ENCODE measurements around the gene MUC5B. TPM values are rescaled to one million over a fixed set of nuclear protein-coding genes. Genes with fewer than 3 reads are reported as not detected.

The MUC5B gene
- total RNA-seq, 2 experiments from 2014 or later: not detected

Small RNAs within 50 kb of the gene (microRNA-seq; reads per million reads assigned to microRNA genes)
- not detected for gene MIR6744 (ENCODE audit: borderline microRNAs expressed)

Other genes with a start within 250 kb of the MUC5B start
- gene MUC6, start 186.3 kb upstream of the MUC5B start, total RNA-seq: not detected
- not detected for gene MUC2, start 148.2 kb upstream of the MUC5B start, total RNA-seq
- gene MUC5AC, start 65.1 kb upstream of the MUC5B start, total RNA-seq: not detected
- gene TOLLIP, start 86.6 kb downstream of the MUC5B start, total RNA-seq: 10 to 100 TPM; 36.2 to 40.9 TPM
- under 1 TPM; 0.19 to 0.31 TPM for gene BRSK2, start 166.9 kb downstream of the MUC5B start, total RNA-seq

All from CD8-positive, alpha-beta T cell (primary cell).